ENCODE measurements around the gene ST6GALNAC4. TPM values are rescaled to one million over a fixed set of nuclear protein-coding genes. Genes with fewer than 3 reads are reported as not detected.

The ST6GALNAC4 gene
- 46.7 TPM for polyA plus RNA-seq (ENCODE audit: insufficient read length)

GRCh38 chr9:127916720-127917581, at the start of gene ST6GALNAC4:
Gene ST6GALNAC4, minus strand, starts transcription at chr9:127917041. Its CDS starts 622 bp downstream, at chr9:127916419.
- DNase-seq: peak; percentile 94

DNA sequence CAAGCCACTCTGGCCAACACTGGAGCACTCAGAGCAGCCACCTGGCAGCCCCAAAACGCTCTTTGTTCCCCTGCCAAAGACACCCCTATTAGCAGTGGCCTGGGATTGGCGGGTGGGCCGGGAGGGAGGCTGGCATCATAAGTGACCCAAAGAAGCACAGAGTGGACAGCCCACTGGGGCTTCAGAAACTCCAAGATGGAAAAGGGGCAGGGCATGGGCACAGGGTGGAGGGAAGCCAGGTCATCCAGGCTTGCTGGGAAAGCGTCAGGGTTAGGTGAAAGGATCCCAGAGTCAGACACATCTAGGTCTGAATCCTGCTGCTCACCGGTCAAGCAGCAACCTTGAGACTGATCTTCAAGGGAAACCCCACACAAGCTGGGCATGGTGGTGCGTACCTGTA, 49.1 kb upstream of the ST6GALNAC4 start:
- no peak for DNase-seq

- no peak for DNase-seq
Observed at GRCh38 chr9:127963359-127964064, 46.7 kb upstream of the ST6GALNAC4 start.

GRCh38 chr9:127963041-127963358, 46.2 kb upstream of the ST6GALNAC4 start:
- DNase-seq: no peak

DNA sequence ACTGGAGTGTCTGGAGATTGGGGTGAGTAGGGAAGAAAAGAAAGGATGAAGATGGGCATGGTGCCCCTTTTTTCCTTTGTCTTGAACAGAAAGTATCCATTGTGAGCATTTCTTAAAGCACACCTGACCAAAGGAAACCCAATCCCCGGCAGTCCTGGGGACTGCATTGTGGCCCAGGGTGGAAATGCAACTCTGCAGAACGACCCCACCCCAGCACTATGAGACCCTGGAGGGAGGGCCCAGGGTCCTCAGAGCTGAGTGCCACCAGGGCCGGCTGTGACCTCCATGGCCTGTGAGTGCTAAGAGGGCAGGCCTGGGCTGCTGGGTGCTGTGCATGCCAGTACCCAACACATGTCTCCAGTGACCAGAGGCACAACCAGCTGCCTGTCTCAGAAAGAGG, 45.4 kb upstream of the ST6GALNAC4 start:
- no peak for DNase-seq

DNA sequence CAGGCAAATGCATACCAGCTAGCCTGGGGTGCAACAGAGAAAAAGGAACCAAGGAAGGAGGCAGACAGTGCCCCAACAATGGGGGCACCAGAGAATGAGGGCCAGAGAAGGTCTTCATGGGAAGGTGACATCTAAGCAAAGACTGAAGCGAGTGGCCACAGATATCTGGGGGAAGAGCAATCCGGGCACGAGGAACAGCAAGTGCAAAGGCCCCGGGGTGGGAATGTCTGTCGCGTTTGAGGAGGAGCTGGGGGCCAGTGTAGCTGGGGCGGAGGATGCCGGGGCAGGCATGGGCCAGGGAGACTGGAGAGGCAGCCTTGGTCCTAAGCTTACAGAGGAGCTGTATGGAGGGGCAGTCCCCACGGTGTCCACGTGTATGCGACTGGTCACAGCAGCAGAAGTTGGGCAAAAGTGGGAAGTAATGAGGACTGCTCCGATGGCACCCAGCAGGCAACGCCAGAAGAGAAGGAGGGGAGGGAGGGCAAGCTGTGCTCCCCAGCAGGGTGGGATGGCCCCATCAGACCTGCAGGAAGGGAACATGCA, 44.8 kb upstream of the ST6GALNAC4 start:
- DNase-seq: no peak

GRCh38 chr9:127961155-127961490, 44.3 kb upstream of the ST6GALNAC4 start:
- no peak for DNase-seq

DNA sequence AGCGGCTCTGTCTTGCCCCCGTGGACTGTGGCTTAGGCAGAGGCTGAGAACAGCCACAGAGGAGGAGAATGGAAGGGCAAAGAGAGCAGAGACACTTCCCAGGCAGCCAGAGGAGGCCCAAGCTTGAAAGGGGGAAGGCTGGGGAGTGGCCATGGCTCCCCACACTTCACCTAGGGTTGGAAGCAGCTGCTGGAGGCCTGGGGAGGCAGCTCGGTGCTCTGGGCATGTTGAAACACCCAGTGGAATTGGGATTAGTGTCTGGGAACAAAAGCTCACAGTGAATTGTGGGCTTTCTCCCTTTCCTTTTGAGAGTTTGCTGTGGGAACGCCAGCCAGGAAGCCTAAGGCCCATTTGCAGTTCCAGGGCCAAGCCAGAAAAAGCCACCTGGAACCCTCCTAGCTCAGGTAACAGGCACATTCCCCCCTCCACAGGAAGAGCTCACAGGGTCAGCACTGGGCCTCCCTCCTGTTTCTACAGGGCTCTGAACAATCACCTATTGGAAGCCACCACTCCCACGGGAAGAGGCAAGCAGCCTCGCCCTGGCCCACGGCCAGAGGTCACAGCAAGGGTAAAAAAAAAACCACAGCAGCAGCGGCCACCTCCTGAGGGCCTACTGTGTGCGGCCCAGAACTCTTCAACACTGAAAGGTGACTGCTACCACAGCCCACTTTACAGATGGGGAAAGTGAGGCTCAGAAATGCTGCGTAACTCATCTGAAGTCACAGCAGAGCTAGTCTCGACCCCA, 43.7 kb upstream of the ST6GALNAC4 start:
- DNase-seq: no peak

GRCh38 chr9:127959841-127960409, 43.1 kb upstream of the ST6GALNAC4 start:
- no peak for DNase-seq

DNA sequence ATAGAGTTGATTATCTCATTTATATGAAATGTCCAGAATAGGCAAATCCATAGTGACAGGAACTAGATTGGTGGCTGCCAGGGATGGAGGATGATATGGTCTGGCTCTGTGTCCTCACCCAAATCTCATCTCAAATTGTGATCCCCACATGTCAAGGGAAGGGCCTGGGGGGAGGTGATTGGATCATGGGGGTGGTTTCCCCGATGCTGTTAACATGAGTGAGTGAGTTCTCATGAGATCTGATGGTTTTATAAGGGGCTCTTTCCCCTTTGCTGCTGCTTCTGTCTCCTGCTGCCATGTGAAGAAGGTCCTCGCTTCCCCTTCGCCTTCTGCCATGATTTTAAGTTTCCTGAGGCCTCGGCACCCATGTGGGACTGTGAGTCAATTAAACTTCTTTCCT, 42.6 kb upstream of the ST6GALNAC4 start:
- DNase-seq: no peak

DNA sequence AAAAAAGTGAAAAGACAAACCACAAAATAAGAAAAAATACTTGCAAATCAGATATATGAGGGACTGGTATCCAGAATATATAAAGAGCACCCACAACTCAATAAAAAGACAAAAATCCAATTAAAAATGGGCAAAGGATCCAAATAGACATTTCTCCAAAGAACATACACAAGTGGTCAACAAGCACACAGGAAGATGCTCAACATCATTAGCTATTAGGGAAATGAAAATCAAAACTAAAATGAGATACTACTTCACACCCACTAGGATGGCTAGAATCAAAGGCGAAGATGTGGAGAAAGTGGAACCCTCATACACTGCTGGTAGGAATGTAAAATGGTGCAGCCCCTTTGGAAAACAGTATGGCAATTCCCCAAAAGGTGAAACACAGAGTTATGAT, 41.9 kb upstream of the ST6GALNAC4 start:
- no peak for DNase-seq

DNA sequence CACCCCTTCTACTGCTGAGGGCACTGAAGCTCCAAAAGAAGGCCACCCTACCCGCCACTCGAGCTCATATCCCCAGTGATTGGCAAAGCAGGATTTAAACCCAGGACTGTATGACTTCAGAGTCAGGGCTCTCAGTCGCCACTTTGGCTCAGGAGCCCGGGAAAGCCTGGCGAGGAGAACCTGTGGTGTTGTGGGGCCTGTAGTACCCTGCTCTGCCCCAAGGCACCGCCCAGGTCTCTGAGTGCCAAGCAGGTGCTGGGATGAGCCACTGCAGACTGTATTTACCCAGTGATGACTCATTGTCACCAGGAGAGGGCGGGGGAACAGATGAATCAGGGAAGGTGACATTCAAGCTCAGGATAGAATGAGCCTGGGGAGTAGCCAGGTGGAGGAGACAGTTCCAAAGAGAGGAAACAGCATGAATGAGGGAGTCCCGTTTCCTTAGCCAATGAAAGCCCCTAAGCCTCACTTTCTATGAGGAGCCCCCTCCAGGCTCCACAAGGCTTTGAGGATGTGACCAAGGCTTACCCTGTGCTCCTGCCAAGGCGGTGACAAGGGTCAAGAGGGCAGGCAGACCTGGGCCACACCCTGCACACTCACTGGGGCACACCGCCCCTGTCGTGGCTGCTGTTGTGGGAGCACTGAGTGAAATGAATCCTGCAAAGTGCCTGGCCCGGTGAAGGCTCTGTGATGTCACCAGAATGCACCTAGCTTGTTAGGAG, 38.6 kb upstream of the ST6GALNAC4 start:
- no peak for DNase-seq

GRCh38 chr9:127954831-127955293, 38.0 kb upstream of the ST6GALNAC4 start:
- DNase-seq: no peak

DNA sequence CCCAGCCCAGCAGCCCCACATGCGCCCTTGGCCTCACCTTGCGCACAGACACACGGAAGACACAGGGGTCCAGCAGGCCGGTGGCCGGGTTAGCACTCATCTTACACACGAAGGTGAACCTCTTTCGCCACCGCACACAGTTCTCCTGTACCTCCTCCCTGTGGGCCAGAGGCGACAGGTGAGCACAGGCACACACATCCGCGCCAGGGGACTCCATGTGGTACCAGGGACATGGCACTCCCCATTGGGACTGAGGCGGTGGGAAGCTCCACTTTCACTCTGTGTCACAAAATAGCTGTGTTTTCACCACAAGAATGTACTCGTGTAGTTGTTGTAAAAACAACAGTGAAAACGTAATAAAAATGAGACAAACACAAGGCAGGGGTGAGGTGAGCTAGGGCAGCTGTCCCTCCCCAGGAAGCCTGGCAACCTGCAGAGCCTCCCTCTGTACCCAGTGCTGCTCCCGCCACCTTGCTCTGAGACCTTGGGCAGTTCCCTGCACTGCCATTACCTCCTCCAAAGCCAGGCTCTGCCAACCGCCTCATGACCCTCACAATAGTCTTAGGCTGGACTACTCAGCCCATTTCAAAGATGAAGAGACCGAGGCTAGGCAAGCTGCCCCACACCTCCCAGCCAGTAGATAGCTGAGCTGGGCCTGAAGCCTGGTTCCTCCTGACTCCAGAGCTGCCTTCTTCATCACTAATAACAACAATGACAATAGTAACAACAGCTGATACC, 37.1 kb upstream of the ST6GALNAC4 start:
- DNase-seq: no peak

DNA sequence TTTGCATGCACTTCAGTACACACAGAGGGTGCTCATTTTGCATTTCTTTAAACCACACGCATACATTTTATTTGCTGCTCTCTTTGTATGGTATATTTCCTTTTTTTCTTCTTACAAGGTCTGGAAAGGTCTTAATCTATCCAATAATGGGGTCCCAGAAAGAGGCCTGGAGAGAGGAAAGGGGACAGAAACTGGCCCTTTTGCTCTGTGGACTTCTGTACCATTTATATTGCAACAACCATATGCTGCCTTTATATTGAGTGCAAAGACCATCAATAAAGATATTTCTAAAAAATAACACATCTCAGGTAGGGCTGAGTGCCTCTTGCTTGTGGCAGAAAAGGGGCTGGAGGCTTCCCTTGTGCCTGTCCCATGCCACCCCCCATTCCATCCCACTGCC, 36.3 kb upstream of the ST6GALNAC4 start:
- no peak for DNase-seq

- DNase-seq: no peak
Observed at GRCh38 chr9:127950513-127951289, 33.9 kb upstream of the ST6GALNAC4 start.

GRCh38 chr9:127949827-127950512, 33.1 kb upstream of the ST6GALNAC4 start:
- DNase-seq: no peak

- no peak for DNase-seq
Observed at GRCh38 chr9:127947841-127948710, 31.2 kb upstream of the ST6GALNAC4 start.

DNA sequence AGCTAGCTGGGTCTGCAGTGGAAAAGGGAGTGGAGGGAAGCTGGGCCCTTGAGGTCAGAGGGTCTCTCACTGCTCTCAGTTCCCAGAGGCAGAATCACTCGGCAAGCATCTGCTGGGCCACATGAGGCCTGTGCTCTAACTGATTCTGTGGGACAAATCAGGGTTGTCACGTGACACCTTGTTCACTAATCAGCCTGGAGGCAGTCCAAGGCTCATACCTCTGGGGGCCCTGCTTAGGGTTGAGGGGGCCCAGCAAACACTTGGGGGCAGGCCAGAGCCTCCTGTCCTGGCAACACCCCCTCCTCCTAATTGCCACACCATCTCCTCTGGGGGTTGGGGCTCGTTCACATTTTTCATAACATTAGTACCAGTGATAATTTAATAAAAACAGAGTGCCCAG, 29.9 kb upstream of the ST6GALNAC4 start:
- DNase-seq: no peak

All from hindlimb muscle (tissue), 1 donor.